HG03159 (cell line): ENCODE results near the gene TUBA1C.
"Not testable (repeated sequence)": the region's sequence is repeated elsewhere in the genome, so short reads cannot be mapped to it uniquely, and the experiment has no call there.

ENCODE experiments used
- ATAC-seq: cut with Tn5 transposase; IDR thresholded peaks from one replicate; pipeline ENCODE4 v1.9.1; 2021; ENCODE audit warnings: mild to moderate bottlenecking, moderate library complexity; ENCODE audit not compliant: unreplicated experiment

The TUBA1C gene

GRCh38 chr12:49282740-49283375, 18.0 kb downstream of the TUBA1C start:
- ATAC-seq, result not testable (repeated sequence)

- no peak for ATAC-seq
These were observed 18.9 kb downstream of the TUBA1C start for GRCh38 chr12:49283541-49284429.

- ATAC-seq, result no peak
These were observed 19.8 kb downstream of the TUBA1C start for GRCh38 chr12:49284672-49285071.

GRCh38 chr12:49287876-49288275, 23.0 kb downstream of the TUBA1C start:
- ATAC-seq, result no peak

DNA sequence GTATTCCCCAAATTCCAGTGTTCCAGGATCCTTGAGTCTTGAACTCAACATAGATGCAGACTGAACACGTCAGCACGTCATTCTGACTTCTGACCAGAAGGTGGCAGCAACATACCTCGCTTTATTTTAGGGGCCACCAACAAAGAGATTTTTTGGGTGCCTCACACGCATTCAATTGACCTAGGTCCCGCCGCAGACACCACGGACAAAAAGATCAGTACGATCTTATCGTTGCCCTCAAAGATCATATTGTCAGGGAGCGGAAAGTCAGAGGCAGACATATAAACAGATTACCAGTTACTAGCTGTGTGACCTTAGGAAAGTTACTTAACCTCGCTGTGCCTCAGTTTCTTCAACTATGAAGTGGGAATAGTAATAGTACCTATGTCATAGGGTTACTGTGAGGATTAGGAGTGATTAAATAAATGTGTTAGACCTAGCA, 23.6 kb downstream of the TUBA1C start:
- ATAC-seq, result no peak

GRCh38 chr12:49288922-49289555, 24.2 kb downstream of the TUBA1C start:
- ATAC-seq, result no peak

- no peak for ATAC-seq
These were observed 27.8 kb downstream of the TUBA1C start for GRCh38 chr12:49292729-49293055.

DNA sequence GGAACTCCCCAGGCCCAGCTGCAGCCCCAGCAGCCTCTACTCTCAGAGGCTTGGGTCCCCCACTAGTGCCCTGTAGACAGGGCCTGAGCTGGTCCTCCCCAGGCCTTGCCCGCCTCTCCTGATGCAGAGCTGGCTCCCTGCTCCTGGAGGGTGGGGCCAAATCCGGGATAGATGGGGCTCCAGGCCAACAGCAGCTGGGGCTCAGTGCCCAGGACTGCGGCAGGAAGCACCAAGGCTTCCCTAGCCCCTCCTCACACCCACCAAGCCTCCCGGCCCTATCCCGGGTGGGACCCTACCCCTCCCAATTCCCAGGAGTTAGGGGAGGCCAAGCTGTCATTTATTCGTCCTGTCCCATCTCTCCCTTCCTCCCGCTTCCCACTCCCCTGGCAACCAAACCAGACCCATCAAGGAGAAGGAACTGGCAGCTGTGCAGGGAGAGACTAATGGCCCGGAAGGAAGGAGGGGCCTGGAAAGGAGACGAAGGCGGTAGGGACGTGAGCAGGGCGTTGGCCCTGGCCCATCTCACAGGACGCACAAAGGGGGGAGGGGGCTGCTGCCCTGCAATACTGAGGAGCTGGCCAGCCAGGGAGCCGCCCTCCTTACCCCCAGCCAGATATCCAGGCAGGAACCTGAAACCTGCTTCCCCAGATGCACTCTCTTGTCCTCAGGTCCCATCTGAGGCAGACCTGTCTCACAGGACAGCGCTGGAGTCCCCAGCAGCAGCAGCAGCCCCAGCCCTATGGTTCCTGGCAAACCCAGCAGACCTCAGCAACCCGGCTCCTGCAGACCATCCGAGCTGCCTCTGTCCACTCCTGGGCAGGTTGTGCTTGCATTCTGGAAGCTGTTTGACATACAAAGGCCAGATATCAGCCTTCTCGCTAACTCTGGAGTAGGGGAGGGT, 28.4 kb downstream of the TUBA1C start:
- ATAC-seq, result no peak

GRCh38 chr12:49294086-49294803, 29.4 kb downstream of the TUBA1C start:
- no peak for ATAC-seq

GRCh38 chr12:49294804-49295081, 29.9 kb downstream of the TUBA1C start:
- no peak for ATAC-seq

DNA sequence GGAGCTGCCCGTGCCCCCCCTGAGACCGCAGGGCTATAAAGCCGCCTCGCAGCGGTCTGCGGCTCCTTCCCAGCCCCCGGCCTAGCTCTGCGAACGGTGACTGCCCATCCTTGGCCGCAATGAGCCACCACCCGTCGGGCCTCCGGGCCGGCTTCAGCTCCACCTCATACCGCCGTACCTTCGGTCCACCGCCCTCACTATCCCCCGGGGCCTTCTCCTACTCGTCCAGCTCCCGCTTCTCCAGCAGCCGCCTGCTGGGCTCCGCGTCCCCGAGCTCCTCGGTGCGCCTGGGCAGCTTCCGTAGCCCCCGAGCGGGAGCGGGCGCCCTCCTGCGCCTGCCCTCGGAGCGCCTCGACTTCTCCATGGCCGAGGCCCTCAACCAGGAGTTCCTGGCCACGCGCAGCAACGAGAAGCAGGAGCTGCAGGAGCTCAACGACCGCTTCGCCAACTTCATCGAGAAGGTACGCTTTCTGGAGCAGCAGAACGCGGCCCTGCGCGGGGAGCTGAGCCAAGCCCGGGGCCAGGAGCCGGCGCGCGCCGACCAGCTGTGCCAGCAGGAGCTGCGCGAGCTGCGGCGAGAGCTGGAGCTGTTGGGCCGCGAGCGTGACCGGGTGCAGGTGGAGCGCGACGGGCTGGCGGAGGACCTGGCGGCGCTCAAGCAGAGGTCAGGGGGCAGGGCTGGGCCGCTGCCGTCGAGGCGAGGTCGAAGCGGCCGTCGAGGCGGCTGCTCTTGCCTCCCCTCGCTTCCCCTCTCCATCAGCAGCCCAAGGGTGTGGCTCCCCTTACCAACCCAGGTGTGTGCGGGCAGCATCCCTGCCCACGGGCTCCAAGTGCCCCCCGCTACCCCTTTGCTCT, 30.4 kb downstream of the TUBA1C start, which contains the start of gene PRPH:
Gene PRPH, plus strand, starts transcription at position 66 of the 855 bp plus-strand sequence. Its CDS starts 54 bp downstream, at position 120.
- ATAC-seq, result no peak

GRCh38 chr12:49296034-49296835, 31.4 kb downstream of the TUBA1C start:
- no peak for ATAC-seq

- no peak for ATAC-seq
These were observed 32.2 kb downstream of the TUBA1C start for GRCh38 chr12:49296836-49297694.

DNA sequence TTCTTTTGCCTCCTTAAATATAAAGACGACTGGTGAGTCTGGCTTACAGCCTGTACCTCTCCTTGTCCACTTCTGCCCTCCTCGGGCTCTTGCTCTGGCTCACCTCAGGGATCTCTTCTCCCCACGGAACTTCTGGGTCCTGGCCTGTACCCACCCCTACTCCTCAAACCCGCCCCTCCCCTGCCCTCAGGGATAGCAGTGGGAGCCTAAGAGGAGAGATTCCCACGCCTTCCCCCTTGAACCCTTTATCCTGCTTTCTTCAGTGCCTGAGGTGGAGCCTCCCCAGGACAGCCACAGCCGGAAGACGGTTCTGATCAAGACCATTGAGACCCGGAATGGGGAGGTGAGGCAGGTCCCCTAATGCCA, 32.8 kb downstream of the TUBA1C start:
- no peak for ATAC-seq

DNA sequence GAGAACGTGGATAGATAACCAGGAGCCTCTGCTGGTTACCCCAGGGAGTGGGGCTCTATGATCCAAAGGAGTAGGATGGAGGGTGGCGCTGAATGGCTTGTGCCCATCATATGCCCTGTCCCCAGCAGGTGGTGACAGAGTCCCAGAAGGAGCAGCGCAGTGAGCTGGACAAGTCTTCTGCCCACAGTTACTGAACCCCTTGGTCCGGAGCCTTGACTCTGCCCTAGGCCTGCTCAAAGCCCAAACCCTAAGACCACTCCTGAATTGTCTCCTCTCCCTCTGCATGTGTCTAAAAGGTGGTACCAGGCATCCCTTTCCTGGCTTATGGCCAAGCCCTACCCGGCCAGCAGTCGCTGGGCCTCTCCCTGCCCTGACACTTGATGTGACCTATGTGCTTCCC, 33.3 kb downstream of the TUBA1C start:
- no peak for ATAC-seq

- no peak for ATAC-seq
These were observed 36.9 kb downstream of the TUBA1C start for GRCh38 chr12:49301760-49302159.

DNA sequence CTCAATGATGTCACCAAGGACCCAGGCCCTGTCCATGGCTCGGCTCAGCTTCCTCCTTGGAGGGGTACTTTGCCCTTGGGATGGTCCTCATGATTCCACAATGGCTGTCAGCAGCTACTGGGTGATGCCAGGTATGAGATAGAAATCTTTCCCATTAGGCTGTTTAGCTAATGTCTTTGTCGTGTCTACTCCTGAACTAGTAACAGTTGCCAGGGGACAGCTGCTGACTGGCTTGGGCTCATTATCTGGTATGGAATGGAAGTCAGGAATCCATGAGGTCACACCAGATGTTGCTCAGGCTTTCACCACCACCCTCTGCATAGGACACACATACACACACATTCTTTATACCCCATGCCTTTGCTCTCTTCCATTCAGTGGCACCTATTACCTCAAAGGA, 39.3 kb downstream of the TUBA1C start:
- ATAC-seq, result no peak
